PC-3 (cell line): ENCODE data around the gene MUTYH.

Experiments used
- CTCF ChIP-seq: fragments of 300-600 bp; sonication (generic); conservative IDR thresholded peaks from 2 replicates; pipeline ENCODE4 v1.5.1; 2017; ENCODE audit warnings: antibody characterized with exemption, low read depth, mild to moderate bottlenecking, low read length
- EZH2 ChIP-seq: fragments of 300-600 bp; sonication (generic); IDR thresholded peaks from one replicate; pipeline ENCODE4 v1.6.1; 2017; ENCODE audit warnings: antibody characterized with exemption, mild to moderate bottlenecking, low read length; ENCODE audit not compliant: unreplicated experiment
- EZH2phosphoT487 ChIP-seq: fragments of 300-600 bp; sonication (generic); IDR thresholded peaks from 2 replicates; pipeline ENCODE4 v1.6.1; 2018; ENCODE audit warnings: mild to moderate bottlenecking, antibody characterized with exemption, low read length, borderline replicate concordance

GRCh38 chr1:45339789-45340558 lies at the start of gene MUTYH, which contains the start of gene TOE1:
- TF ChIP-seq CTCF = no peak
- no peak for TF ChIP-seq EZH2
- no peak for TF ChIP-seq EZH2phosphoT487
